Measurements from ENCODE around the gene DMAC2.
A peak's percentile ranks its signal among the peaks of the same experiment; 100 is the strongest.
"Not testable (repeated sequence)": the region's sequence is repeated elsewhere in the genome, so short reads cannot be mapped to it uniquely, and the experiment has no call there.

The DMAC2 gene

GRCh38 chr19:41442473-41443355, 3.0 kb upstream of the DMAC2 start, which contains the start of gene ERICH4:
Gene ERICH4, plus strand, starts transcription at chr19:41443156. Its CDS starts 14 bp downstream, at chr19:41443170.
- DNase-seq (ENCODE audit: low spot score), result no peak

GRCh38 chr19:41441321-41441945, 1.7 kb upstream of the DMAC2 start:
- no peak for DNase-seq (ENCODE audit: low spot score)

GRCh38 chr19:41437944-41438574, 1.7 kb downstream of the DMAC2 start:
- no peak for DNase-seq (ENCODE audit: low spot score)

- DNase-seq (ENCODE audit: low spot score), result no peak
Observed at GRCh38 chr19:41436674-41436951, 3.1 kb downstream of the DMAC2 start.

- no peak for DNase-seq (ENCODE audit: low spot score)
Observed at GRCh38 chr19:41435936-41436673, 3.6 kb downstream of the DMAC2 start.

- not testable (repeated sequence) for DNase-seq (ENCODE audit: low spot score)
Observed at GRCh38 chr19:41435376-41435775, 4.3 kb downstream of the DMAC2 start.

- DNase-seq (ENCODE audit: low spot score), result no peak
Observed at GRCh38 chr19:41434450-41434849, 5.3 kb downstream of the DMAC2 start.

- no peak for DNase-seq (ENCODE audit: low spot score)
Observed at GRCh38 chr19:41433171-41433570, 6.5 kb downstream of the DMAC2 start.

- DNase-seq (ENCODE audit: low spot score), result peak; percentile 47
Observed at GRCh38 chr19:41431426-41432386, 8.0 kb downstream of the DMAC2 start.

GRCh38 chr19:41430922-41431321, 8.8 kb downstream of the DMAC2 start:
- no peak for DNase-seq (ENCODE audit: low spot score)

- no peak for DNase-seq (ENCODE audit: low spot score)
Observed at GRCh38 chr19:41428481-41428859, 11.2 kb downstream of the DMAC2 start.

- peak; percentile 13 for DNase-seq (ENCODE audit: low spot score)
Observed at GRCh38 chr19:41427647-41428480, 11.8 kb downstream of the DMAC2 start.

- DNase-seq (ENCODE audit: low spot score), result peak; percentile 36
Observed at GRCh38 chr19:41426952-41427646, 12.6 kb downstream of the DMAC2 start, which contains the start of gene B3GNT8. Gene B3GNT8, minus strand, starts transcription at chr19:41427374. Its CDS starts 596 bp downstream, at chr19:41426778.

- DNase-seq (ENCODE audit: low spot score), result no peak
Observed at GRCh38 chr19:41426116-41426841, 13.4 kb downstream of the DMAC2 start.

GRCh38 chr19:41425174-41426115, 14.3 kb downstream of the DMAC2 start:
- no peak for DNase-seq (ENCODE audit: low spot score)

GRCh38 chr19:41424335-41425173, 15.2 kb downstream of the DMAC2 start:
- DNase-seq (ENCODE audit: low spot score), result no peak

GRCh38 chr19:41422955-41423354, 16.8 kb downstream of the DMAC2 start:
- DNase-seq (ENCODE audit: low spot score), result no peak

Data from cerebellar cortex (tissue), 1 donor.